GM19035 (cell line): ENCODE data around the gene FAM43A.

ENCODE experiments used
- ATAC-seq: cut with Tn5 transposase; IDR thresholded peaks from one replicate; pipeline ENCODE4 v1.9.1; 2021; ENCODE audit not compliant: unreplicated experiment

The FAM43A gene

DNA sequence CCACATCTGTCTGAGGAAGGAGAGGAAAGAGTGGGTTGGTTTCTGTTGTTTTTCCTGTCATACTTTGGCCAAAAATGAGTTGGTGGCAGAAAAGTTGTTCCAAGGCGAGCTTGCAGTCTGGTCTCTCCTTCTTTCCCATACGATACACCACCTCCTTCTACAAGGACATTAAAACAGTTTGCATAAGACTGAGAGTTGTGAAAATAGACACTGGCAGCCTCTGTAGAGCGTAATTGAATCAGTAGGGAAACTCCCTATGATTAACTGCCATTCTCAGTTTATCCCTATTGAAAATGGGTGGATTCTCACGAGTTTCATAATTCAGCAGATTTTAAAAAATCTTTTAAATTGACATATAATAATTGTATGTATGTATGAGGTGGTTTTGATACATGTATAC is 10.0 kb upstream of the FAM43A start:
- ATAC-seq = no peak

DNA sequence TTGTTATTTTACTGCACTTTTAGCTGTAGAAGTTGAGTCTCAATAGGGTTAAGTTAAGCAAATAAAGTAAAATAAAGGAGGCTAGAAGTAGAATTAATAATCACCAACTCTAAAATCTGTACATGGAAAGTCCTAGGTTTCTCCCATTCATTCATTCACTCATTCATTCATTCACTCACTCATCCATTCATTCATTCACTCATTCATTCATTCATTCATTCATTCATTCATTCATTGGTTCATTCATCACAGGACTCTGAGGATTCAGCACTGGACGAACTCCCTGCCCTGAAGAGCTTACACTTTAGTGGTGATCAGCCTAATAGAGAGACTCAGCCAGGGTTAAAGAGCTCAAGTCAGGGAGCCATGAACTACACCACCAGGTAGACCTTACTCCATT is 9.2 kb upstream of the FAM43A start:
- no peak for ATAC-seq

DNA sequence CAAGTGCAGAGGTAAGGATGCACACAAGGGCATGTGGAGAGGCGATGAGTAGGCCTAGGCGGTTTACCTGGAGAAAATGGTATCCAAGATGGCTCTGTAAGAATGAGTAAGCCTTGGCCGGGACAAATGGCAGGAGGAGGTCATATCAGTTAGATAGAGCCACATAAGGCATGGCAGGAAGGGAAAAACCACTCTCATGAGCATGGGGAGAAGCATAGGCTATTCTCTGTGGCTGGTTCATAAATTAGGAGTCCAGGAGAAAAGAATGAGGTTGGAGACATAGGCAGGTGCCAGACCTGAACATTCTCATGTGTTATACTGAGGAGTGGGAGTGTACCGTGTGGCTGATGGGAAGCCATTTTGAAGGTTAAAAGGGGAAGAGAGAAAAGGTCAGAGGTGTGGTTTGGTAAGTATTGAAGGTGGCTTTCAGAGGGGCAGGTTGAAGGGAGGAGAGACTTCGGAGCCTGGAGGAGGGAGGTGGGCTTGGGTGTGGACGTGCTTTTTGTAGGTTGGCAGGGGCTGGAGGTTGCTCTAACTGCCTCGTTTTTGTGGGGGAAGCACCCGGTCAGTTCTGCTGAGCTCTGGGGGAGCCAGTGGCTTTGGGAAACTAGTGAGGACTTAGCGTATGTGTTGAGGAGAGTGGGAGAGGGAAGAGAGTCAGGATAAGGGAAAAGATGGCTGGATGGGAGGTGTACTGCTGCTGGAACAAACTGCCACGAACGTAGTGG is 4.6 kb upstream of the FAM43A start:
- ATAC-seq = no peak

DNA sequence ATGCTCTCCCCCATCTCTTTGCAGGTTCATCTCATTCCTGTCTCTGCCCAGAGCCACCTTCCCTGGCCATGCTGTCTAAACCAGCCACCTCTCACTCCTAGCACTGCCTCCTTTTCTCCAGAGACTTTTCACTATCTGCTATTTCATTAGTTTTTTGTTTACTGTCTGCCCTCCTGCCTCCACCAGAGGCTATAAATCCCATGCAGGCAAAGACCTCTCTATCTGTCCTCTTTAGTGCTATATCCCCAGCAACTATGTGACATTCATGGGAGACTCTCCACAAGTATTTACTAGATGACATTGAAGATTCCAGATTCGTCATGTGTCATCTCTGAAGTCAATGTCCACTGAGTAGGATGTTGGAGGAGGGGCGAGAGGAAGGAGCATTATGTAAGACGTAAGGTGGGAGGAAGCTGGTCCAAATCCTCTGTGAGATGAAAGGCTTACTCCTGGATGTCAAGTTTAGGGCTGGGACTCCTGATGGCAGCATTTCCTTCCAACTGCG is 3.4 kb upstream of the FAM43A start:
- ATAC-seq = no peak

DNA sequence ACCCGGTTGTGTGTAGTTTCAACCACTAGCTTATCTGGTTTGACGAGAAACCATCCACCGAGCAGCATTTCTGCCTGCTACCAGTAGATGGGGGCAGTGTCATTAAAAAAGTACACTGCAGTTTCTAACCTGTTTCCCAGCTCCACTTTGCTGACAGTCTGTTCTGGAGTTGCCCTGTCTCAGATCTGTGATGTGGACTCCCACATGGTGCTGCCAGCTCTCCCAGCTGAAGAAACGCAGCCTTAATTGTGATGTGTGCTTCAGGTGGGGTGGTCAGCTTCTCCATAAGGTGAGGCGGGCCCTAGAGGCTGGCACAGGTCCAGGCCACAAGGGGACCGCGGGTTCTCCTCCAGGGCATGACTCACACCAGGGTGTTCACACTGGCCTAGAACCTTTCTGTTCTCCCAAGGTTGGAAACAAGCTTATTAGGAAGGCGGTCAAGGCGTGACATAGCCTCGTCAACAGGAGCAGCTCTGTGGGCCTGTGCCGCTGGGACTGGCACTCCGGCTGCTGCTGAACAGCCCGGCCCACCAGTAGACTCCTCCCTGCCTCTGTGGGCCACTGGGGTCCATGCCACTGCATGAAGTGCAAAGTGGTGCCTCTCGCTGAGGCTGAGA is 2.9 kb upstream of the FAM43A start:
- peak; percentile 45 for ATAC-seq

DNA sequence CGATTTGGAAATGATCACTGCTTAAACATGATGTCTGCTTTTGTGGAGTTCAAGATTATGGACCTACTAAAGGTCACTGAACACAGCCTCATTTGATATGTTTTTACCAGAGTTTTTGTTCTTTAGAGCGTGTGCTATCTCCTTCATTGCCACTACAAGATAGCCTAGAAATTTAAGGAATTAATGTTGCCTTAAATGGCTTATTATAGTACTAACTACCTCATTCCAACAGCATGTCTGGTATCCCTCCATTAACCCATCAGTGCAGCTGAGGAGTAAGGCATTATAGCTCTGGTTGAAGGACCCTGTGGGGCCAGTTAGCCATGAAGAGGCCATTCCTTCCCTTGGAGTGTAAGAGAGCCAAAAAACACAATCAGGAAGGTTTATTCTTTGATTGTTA is 2.3 kb upstream of the FAM43A start:
- ATAC-seq = no peak

DNA sequence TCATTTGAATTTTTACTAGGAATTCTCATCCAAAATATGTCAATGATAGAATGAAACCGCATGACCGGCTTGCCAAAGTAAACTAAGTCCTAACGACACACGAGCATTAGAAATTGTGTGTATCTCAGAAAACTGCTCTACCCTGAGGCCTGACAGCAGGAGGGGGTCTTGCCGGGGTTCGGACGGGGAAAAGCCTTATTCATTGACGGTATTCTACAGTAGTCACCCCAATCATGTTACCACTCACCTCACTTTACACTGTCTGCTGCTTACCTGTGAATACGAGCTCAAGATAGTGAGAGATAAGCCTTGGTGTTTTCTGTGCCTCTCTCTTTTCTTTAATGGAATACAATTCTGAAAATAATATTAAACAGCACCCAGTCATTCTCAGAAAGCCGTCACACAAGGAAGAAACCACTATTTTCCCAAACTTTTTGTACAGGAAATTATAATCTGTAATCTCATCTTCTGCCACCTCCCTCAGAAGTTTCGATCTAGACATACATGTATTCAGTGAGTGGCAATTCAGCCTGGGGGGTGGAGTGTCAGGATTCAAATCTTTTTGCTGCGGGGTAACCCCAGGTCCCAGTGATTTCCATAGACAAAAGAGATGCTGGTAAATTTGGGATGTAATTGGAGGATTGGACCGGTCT is 492 bp upstream of the FAM43A start:
- peak; percentile 25 for ATAC-seq

DNA sequence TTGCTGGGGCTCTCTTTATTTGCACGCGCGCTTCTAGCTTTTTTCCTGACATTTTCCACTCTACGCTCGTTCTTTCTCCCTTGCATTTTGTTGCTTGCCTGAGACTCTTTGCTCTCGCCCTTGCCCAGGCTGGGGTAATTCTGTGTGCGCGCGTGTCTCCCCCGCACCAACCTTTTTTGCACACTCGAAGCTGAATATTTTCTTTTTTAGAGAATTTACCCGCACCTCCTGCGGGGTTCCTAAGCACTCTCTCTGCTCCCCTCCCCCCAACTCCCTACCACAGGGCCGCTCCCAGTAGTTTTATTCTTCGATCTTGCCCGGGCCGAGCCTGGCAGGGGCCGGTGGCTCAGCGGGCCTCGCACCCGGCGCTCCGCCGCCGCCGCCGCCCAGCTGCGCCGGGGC is 732 bp downstream of the FAM43A start:
- no peak for ATAC-seq

DNA sequence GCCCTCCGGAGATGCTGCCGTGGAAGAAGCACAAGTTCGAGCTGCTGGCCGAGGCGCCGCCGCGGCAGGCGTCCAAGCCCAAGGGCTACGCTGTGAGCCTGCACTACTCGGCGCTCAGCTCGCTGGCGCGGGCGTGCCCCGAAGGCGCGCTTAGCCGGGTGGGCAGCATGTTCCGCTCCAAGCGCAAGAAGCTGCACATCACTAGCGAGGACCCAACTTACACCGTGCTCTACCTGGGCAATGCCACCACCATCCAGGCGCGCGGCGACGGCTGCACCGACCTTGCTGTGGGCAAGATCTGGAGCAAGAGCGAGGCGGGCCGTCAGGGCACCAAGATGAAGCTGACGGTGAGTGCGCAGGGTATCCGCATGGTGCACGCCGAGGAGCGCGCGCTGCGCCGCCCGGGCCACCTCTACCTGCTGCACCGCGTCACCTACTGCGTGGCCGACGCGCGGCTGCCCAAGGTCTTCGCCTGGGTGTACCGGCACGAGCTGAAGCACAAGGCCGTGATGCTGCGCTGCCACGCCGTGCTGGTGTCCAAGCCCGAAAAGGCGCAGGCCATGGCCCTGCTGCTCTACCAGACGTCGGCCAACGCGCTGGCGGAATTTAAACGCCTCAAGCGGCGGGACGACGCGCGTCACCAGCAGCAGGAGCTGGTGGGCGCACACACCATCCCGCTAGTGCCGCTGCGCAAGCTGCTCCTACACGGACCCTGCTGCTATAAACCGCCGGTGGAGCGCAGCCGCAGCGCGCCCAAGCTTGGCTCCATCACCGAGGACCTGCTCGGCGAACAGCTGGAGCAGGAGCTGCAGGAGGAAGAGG is 1.3 kb downstream of the FAM43A start:
- peak; percentile 3 for ATAC-seq

DNA sequence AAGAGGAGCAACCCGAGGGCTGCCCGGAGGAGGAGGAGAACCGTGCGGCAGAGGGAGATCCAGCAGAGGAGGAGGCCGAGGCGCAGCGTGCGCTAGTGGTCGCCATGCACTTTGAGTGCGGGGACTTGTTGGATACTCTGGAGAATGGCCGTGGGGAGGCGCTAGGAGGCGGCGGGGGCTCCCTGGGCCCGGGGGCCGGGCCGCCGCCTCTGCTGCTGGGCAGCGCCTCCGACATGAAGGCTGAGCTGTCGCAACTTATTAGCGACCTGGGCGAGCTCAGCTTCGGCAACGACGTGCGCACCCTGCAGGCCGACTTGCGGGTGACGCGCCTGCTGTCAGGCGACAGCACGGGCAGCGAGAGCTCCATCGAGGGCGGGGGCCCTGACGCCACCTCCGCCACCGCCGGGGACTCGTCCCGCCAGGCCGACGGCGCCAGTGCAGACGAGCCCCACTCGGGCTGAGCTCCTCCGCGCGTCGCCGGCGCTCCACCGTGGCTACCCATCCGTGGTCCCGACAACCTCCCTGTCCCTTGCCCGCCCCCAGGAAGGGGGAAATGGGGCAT is 2.0 kb downstream of the FAM43A start:
- ATAC-seq = peak; percentile 38

DNA sequence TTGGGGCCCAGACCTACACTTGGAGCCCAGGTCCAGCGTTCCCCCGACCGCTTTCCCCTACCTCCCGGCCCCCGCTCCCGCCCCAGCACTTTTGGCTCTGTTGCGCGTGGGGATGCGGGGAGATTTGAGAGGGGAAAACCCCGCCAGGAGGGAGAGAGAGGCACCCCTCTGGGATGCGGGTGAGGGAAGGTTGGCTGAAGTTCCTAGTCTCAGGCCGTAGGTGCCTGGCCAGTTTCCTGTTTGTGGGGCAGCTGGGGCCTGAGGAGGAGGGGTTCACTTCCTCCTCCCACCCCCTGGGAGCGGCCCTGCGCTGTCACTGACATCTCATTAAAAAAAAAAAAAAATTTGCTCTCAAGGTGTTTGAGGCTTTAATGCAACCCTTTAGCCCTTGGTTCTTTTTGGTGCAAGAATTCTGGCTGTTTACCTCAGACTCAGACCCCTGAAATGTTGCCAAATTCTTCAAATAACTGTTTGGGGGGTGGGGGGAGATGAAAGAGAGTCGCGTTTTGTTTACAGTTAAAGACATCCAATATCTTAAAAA is 2.6 kb downstream of the FAM43A start:
- ATAC-seq = peak; percentile 31

DNA sequence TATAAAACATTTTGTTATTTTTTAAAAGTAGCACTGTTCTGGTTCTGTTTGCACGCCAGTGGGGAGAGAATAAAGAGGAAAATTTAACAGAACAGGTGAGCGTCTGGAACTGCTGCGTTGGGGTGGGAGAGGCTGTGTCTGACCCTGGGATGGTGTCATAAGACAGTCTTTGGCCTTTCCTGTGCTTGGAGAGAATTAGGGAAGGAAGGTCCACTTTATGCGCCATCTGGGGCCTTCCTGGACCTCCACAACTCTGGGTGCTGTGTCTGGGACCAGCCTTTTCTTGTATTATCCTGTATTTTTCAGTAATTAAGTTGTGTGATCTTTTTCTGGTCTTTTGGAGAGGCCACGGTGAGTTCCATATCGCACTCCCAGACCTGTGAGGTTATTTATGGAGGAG is 3.3 kb downstream of the FAM43A start:
- no peak for ATAC-seq

DNA sequence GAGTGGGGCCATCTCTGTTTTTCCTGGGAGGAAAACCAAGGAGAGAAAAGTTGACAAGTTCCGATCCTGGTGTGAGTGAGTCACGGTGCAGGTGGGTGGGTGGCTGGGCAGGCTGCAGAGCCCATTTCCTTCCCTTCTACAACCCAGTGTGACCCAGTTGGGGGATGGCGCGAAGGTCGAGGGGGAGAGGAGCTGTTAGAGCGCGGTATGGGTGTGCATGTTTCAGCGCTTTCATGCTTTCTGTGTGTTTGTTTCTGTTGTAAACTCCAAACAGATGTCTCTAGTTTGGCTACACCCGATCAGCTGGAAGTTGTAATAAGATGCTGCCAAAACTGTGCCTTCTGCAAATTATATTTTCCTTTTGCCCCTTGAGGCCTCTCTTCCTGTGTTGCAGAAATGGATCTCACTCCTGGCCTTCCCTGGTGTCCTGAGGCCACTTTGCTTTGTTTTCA is 3.8 kb downstream of the FAM43A start:
- ATAC-seq = no peak

DNA sequence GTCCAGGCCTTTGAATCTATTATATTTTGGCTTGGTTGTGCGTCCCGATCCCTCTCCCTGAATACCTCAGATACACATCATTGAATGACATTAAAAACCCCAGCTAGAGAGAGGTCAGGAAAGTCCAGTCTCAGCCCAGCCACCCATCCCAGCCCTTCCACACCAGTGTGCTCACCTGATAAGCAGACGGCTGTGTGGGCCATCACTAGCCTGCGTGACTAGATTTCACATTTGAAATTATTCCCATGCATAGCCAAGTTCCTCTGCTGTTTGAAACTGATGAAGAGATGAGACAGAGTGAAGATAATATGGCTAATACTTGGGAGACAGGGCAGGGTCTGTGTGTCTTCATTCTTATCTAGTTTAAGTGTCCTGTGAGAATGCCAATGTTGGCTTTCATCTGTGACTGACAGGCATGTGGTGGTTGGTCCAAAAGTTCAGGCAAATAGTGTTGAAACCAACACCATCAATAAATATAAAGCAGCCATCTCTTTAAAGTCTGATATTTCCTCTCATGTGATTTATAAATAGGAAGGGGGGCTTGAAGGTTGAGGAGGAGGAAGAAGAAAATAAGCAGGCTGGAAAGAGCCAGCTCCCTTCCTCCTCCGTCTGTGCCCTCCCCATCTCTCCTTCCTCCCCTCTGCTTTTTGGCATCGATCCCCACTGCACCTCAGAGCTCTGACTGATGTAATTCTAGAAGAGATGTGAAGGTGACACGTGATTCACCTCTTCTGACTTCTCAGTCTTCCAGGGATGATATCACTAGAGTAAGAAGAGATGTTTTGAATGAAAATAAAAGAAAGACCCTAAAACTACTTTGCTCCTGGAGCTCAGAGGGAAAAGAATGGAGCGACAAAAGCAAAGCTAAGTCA is 5.1 kb downstream of the FAM43A start:
- ATAC-seq = no peak

DNA sequence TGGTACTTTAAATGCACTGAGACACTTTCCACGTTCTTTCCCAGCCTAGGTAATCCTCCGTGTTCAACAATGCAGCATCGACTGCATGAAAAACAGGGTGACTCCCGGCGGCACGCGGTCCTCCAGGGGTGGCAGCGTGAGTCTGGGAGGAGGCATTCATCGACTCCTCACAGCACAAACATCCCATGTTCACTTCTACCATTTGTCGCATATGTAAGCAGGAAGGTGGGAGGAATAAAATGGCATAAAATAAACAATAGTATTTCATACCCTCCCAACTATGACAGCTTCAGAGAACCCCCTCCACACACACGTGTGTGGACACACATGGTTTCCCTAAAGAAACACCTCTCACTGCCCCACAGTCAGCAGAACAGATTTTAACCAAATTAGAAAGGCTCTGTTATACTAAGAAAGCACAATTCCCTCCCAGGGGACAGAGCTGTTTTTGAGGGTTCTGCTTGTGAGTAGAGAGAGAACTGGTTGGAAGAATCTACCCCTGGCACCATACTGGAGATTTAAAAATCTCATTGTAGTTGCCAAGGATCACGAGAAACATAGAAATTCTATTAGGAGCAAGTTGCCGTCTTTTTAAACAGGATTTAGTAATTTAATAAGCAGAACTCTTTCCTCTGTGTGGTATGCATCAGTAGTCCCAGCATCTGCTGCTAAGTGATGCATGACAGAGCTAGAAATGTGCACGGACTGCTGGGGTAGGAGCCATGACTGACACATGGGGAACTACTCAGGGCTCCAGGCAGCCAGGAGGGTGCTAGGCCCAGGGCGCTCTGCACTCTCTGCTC is 6.0 kb downstream of the FAM43A start:
- ATAC-seq = peak; percentile 49

DNA sequence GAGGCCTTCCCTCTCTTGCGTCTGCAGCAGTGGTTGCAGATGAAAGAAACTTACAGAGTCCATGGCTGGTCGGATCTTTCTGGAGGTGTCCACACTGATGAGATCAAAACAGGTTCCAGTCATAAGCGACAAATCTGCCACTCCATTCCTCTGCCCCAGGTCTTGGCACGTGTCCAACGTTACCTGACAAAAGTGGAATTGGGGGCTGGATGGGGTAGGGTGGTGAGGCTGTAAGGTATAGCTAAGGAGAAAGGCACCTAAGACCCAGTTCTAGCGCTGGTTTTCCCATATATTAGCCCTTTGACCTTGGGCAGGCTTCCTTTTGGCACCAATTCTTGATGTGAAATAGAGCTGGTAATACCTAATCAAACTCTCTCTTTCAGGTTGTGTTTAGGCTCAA is 11.0 kb downstream of the FAM43A start:
- no peak for ATAC-seq

DNA sequence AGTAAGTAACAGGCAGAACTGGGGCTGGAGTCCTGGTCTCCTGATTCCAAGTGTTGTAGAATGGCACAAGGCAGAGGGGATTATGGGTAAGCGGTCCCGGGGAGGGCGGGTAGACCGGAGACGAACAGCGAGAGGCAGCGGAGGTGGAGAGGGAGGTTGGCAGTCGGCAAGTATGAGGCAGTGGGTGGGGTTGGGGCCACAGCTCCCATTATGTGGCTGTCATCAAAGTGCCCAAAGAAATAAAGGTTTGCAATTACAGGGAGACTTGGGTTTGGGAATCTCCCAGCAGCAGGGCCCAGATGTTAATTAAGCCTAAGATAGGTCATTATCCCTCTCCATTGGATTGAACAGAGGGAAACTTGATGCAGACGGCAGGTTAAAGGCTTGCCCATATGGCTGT is 16.9 kb downstream of the FAM43A start:
- no peak for ATAC-seq

DNA sequence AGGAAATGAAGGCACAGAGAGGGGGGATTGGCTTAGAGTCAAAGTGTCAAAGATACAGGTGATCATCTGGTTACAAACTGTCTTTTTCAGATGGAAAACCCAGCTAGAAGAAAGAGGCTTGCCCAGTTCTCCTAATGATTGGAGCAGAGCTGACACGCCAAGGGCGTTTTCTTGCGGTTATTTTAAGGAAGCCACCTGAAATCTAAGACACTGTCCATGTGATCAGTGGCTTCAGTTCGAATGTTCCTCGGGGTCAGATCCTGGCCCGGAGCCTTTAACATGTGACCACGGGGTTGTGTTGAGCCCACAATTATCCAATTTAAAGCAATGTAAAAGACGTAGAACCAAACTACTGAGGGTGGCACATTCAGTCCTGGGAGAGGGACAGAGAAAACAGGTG is 19.5 kb downstream of the FAM43A start:
- no peak for ATAC-seq

DNA sequence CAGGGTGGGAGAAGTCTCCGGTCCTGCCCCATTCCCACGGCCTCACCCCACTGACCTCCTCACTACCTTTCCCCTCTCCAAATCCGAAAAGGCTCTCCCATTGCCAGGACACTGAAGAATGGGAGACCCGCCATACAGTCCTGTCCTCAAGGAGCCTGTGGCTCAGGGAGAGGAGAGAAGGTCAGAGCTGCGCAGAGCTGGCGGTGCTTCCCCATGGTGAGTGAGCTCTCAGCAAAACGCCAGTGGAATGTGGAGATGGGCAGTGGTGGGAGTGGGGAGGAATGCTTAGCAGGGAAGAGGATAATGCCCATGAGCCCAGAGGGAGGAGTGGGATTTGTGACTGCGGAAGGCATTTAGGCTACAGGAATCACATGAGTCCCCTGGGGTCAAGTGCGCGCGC is 20.1 kb downstream of the FAM43A start:
- no peak for ATAC-seq
